A673 (cell line): ENCODE results near the gene TRIM49. TPM values are rescaled to one million over a fixed set of nuclear protein-coding genes. Genes with fewer than 3 reads are reported as not detected.
"Not testable (repeated sequence)": the region's sequence is repeated elsewhere in the genome, so short reads cannot be mapped to it uniquely, and the experiment has no call there.

Experiments used
- Bru-seq: library from RNA; stranded (reverse); fragments of 400-500 nt; gene quantifications from one replicate; lab custom pipeline; 2021; lab: Mats Ljungman, UMichigan
- BruChase-seq, 2 experiments: library from RNA; stranded (reverse); fragments of 400-500 nt; gene quantifications; one replicate each; lab custom pipeline; 2021; lab: Mats Ljungman, UMichigan
- BruUV-seq: library from RNA; stranded (reverse); fragments of 400-500 nt; replicated peaks from 2 replicates; lab custom pipeline; 2021; lab: Mats Ljungman, UMichigan
- CTCF ChIA-PET: fragments of 300-600 bp; sonication (Branson Sonifier 250); formaldehyde crosslinking; loops from one replicate; lab custom pipeline; 2022; ENCODE audit warnings: antibody characterized with exemption; lab: Charles Lee
- POLR2A ChIA-PET: fragments of 300-600 bp; sonication (Branson Sonifier 250); formaldehyde crosslinking; loops from one replicate; lab custom pipeline; 2022; ENCODE audit warnings: antibody characterized with exemption; ENCODE audit not compliant: low non-redundant PET; lab: Charles Lee
- DNase-seq: peaks from one replicate; pipeline ENCODE4 v3.0.0-alpha.2; 2015; ENCODE audit warnings: low spot score
- H3K27ac ChIP-seq: fragments of 200-600 bp; sonication (generic); 2 replicates; pipeline ENCODE4 v1.5.1; 2016; ENCODE audit warnings: mixed run types, low read depth, mild to moderate bottlenecking, mixed read lengths, antibody characterized with exemption, low read length; ENCODE audit not compliant: poor library complexity, severe bottlenecking
- H3K27me3 ChIP-seq: fragments of 200-600 bp; sonication (generic); replicated peaks from 2 replicates; pipeline ENCODE4 v1.6.1; 2017; ENCODE audit warnings: mixed run types, low read depth, mild to moderate bottlenecking, mixed read lengths, antibody characterized with exemption, low read length; ENCODE audit not compliant: insufficient read depth, poor library complexity
- H3K36me3 ChIP-seq: fragments of 200-600 bp; sonication (generic); 2 replicates; pipeline ENCODE4 v1.6.1; 2016; ENCODE audit warnings: mixed run types, mild to moderate bottlenecking, mixed read lengths, antibody characterized with exemption, low read length; ENCODE audit not compliant: insufficient read depth, poor library complexity, severe bottlenecking
- H3K4me1 ChIP-seq: fragments of 200-600 bp; sonication (generic); 2 replicates; pipeline ENCODE4 v1.6.1; 2017; ENCODE audit warnings: mixed run types, mild to moderate bottlenecking, mixed read lengths, antibody characterized with exemption, low read length; ENCODE audit not compliant: insufficient read depth, poor library complexity, severe bottlenecking
- H3K4me3 ChIP-seq: fragments of 200-600 bp; sonication (generic); 2 replicates; pipeline ENCODE4 v1.5.1; 2016; ENCODE audit warnings: low read depth, mixed run types, mild to moderate bottlenecking, mixed read lengths, low read length; ENCODE audit not compliant: poor library complexity, severe bottlenecking
- H3K9me3 ChIP-seq: fragments of 200-600 bp; sonication (generic); 2 replicates; pipeline ENCODE4 v1.6.1; 2016; ENCODE audit warnings: mixed run types, low read depth, mild to moderate bottlenecking, mixed read lengths, antibody characterized with exemption, low read length; ENCODE audit not compliant: poor library complexity, severe bottlenecking
- intact Hi-C: fragments of 100-400 bp; cut with micrococcal nuclease; formaldehyde crosslinking; loops from one replicate; pipeline ENCODE4 v1.10.0; 2022; ENCODE audit not compliant: unreplicated experiment
- long read RNA-seq: library from polyadenylated mRNA; stranded (forward); transcript quantifications from one replicate; pipeline ENCODE4 v2.0.0, GENCODE V29; 2022
- total RNA-seq: library from RNA; stranded (reverse); gene quantifications from 2 replicates; pipeline ENCODE4 v1.2.3, GENCODE V29; 2021

The TRIM49 gene
- total RNA-seq, result not detected in 2 replicates
- Bru-seq, nascent RNA, result not detected
- BruChase-seq, experiment 1, labeled RNA remaining after a 2-hour chase, result not detected
- not detected for BruChase-seq, experiment 2, labeled RNA remaining after a 6-hour chase
- long read RNA-seq, result 0 reads

DNA sequence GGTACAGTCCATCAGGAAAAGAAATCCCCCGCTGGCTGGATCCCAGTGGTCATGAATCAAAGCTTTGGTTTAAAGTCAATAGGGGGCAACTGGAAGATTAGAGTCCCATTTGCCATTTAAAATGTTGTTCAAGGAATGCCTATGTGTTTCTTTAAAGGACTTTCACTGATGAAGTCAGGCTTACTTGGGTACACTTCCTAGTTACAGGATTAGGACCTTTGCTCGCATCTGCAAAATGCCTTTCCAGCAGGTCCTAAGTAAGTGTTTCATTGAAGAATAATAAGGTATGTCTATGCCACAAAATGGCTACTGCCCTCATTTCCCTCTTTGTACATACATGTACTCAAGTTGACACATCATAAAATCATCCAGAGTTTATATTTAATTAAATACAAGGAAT, at the start of gene TRIM49:
Gene TRIM49 (minus strand): TSS at position 101 of the 400 bp plus-strand sequence. CDS start 4,106 bp downstream, outside the sequence.
- H3K4me3 ChIP-seq, intact Hi-C loops, POLR2A ChIA-PET, CTCF ChIA-PET, H3K27ac ChIP-seq, H3K27me3 ChIP-seq, BruUV-seq, H3K36me3 ChIP-seq, H3K9me3 ChIP-seq, H3K4me1 ChIP-seq, DNase-seq: not testable (repeated sequence)

GRCh38 chr11:89826694-89827093, 18.3 kb upstream of the TRIM49 start:
- BruUV-seq, intact Hi-C loops, CTCF ChIA-PET: not testable (repeated sequence)

GRCh38 chr11:89820008-89820407, 11.6 kb upstream of the TRIM49 start:
- H3K36me3 ChIP-seq, POLR2A ChIA-PET, H3K27me3 ChIP-seq, H3K4me1 ChIP-seq, H3K9me3 ChIP-seq, H3K27ac ChIP-seq, intact Hi-C loops, CTCF ChIA-PET, DNase-seq, BruUV-seq, H3K4me3 ChIP-seq: not testable (repeated sequence)

More at GRCh38 chr11:89826694-89827093, 18.3 kb upstream of the TRIM49 start:
- DNase-seq, POLR2A ChIA-PET, H3K4me1 ChIP-seq, H3K4me3 ChIP-seq, H3K27me3 ChIP-seq, H3K36me3 ChIP-seq, H3K27ac ChIP-seq, H3K9me3 ChIP-seq: not testable (repeated sequence)

- H3K27me3 ChIP-seq, H3K4me3 ChIP-seq, H3K36me3 ChIP-seq, CTCF ChIA-PET, DNase-seq, H3K4me1 ChIP-seq, BruUV-seq, H3K9me3 ChIP-seq, H3K27ac ChIP-seq, POLR2A ChIA-PET, intact Hi-C loops: not testable (repeated sequence)
Measured at GRCh38 chr11:89813535-89813934, 5.2 kb upstream of the TRIM49 start.

GRCh38 chr11:89787506-89788063, 20.8 kb downstream of the TRIM49 start:
- H3K27me3 ChIP-seq, H3K27ac ChIP-seq, intact Hi-C loops, POLR2A ChIA-PET, DNase-seq, CTCF ChIA-PET, H3K9me3 ChIP-seq, H3K36me3 ChIP-seq, H3K4me3 ChIP-seq, H3K4me1 ChIP-seq, BruUV-seq: not testable (repeated sequence)

DNA sequence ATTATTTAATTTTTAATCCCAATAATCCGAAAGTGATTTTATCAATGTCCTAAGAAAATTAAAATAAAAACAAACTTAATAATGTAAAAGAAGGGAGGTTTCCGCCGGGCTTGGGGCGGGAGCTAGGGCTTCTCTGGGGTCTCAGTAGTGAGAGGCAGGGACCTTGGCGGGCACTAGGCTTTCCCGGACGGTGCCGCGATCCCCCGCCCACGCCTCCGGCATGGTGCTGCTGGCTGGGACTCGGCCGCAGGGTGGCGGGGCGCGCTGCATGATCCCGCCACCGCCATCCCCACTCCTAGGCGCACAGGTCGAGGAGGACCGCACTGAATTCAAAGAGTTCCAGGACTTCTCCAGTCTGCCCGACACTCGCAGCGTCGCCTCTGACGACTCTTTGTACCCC, 22.6 kb downstream of the TRIM49 start:
- H3K27me3 ChIP-seq, H3K4me3 ChIP-seq, H3K27ac ChIP-seq, H3K36me3 ChIP-seq, DNase-seq, intact Hi-C loops, BruUV-seq, H3K4me1 ChIP-seq, H3K9me3 ChIP-seq, CTCF ChIA-PET, POLR2A ChIA-PET: not testable (repeated sequence)

GRCh38 chr11:89750822-89751221, 57.6 kb downstream of the TRIM49 start:
- CTCF ChIA-PET, intact Hi-C loops, H3K36me3 ChIP-seq, H3K27me3 ChIP-seq, H3K4me3 ChIP-seq, H3K9me3 ChIP-seq, H3K4me1 ChIP-seq, POLR2A ChIA-PET, DNase-seq, H3K27ac ChIP-seq, BruUV-seq: not testable (repeated sequence)
